Right lobe of liver (tissue), 4 donors: ENCODE data around the gene ADAMTS6.

ENCODE experiments used
- POLR2A ChIP-seq: fragments of 450-650 bp; IDR thresholded peaks from one replicate; pipeline ENCODE4 v1.6.1; 2017; ENCODE audit warnings: antibody characterized with exemption, mild to moderate bottlenecking
- TF ChIP-seq, protein P1 (sequence below), 4 donors: fragments of 200-600 bp in 3 of 4; fragments of 450-650 bp in 1 of 4; IDR thresholded peaks; one replicate each; pipeline versions ENCODE4 v1.5.1 to v1.8.0; 2016 to 2022; ENCODE audit warnings: antibody characterized with exemption in 4 of 4, mild to moderate bottlenecking in 2 of 4
- donor health status: DM: no; HTN: no; CAD: no.
- donor health status: DM: no; HTN: no; CAD: no.
- donor health status: DM: no; HTN: yes; CAD: no.

DNA sequence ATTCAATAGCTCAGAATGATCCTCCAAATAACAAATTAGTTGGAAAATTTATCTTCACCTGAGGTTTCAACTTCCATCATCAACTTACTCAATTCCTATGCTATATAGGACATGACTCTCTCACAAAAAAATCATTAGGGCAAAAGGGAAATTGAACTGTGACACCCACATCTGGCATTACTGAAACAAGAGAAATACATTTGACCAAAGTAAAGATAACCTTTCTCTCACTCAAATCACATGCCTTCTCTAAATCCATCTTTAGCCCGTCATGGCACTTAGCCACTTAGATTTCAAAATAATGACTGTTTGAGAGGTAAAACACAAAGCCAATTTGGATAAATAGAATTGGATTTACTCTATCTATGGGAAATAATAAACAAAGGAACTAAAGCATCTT lies 126.4 kb downstream of the ADAMTS6 start:
- TF ChIP-seq, protein P1, sequence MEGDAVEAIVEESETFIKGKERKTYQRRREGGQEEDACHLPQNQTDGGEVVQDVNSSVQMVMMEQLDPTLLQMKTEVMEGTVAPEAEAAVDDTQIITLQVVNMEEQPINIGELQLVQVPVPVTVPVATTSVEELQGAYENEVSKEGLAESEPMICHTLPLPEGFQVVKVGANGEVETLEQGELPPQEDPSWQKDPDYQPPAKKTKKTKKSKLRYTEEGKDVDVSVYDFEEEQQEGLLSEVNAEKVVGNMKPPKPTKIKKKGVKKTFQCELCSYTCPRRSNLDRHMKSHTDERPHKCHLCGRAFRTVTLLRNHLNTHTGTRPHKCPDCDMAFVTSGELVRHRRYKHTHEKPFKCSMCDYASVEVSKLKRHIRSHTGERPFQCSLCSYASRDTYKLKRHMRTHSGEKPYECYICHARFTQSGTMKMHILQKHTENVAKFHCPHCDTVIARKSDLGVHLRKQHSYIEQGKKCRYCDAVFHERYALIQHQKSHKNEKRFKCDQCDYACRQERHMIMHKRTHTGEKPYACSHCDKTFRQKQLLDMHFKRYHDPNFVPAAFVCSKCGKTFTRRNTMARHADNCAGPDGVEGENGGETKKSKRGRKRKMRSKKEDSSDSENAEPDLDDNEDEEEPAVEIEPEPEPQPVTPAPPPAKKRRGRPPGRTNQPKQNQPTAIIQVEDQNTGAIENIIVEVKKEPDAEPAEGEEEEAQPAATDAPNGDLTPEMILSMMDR (IDR thresholded peaks at IDR 0.05) = no peak
- no peak for TF ChIP-seq POLR2A
